Caco-2 (cell line): Measurements from ENCODE around the gene TTLL11. TPM values are rescaled to one million over a fixed set of nuclear protein-coding genes. Genes with fewer than 3 reads are reported as not detected.

Experiments used
- BruUV-seq: library from RNA; stranded (reverse); fragments of 400-500 nt; replicated peaks from 2 replicates; lab custom pipeline; 2021; lab: Mats Ljungman, UMichigan
- CTCF ChIA-PET: fragments of 300-600 bp; sonication (Branson Sonifier 250); formaldehyde crosslinking; loops from one replicate; lab custom pipeline; 2022; ENCODE audit warnings: antibody characterized with exemption; lab: Charles Lee
- POLR2A ChIA-PET: fragments of 300-600 bp; sonication (Branson Sonifier 250); formaldehyde crosslinking; loops from one replicate; lab custom pipeline; 2022; ENCODE audit warnings: antibody characterized with exemption; lab: Charles Lee
- DNase-seq, 2 experiments: peaks; one replicate each; pipeline versions ENCODE4 v3.0.0 to v3.0.0-alpha.2; 2020 to 2022
- H3K27me3 ChIP-seq: replicated peaks from 2 replicates; pipeline ENCODE4 v1.6.0; 2011; ENCODE audit warnings: low read length; ENCODE audit not compliant: control insufficient read depth, insufficient read depth
- H3K36me3 ChIP-seq: 2 replicates; pipeline ENCODE4 v1.5.1; 2011; ENCODE audit warnings: low read length; ENCODE audit not compliant: control insufficient read depth, insufficient read depth
- H3K4me1 ChIP-seq: fragments of 250-450 bp; sonication (Bioruptor Pico); 2 replicates; pipeline ENCODE4 v1.5.1; 2020; ENCODE audit warnings: mild to moderate bottlenecking
- H3K4me3 ChIP-seq: 2 replicates; pipeline ENCODE4 v1.5.1; 2011; ENCODE audit warnings: low read depth, mild to moderate bottlenecking, control low read depth, low read length
- H3K9me3 ChIP-seq: fragments of 250-450 bp; sonication (Bioruptor Pico); 2 replicates; pipeline ENCODE4 v1.5.1; 2020; ENCODE audit warnings: mild to moderate bottlenecking, moderate library complexity
- H3K27ac Mint-ChIP-seq: one replicate; pipeline ENCODE4 v1.8.0; 2022; ENCODE audit warnings: mixed read lengths; ENCODE audit not compliant: unreplicated experiment
- H3K27me3 Mint-ChIP-seq: one replicate; pipeline ENCODE4 v1.8.0; 2022; ENCODE audit warnings: mixed read lengths; ENCODE audit not compliant: insufficient read depth, unreplicated experiment
- H3K36me3 Mint-ChIP-seq: one replicate; pipeline ENCODE4 v1.8.0; 2022; ENCODE audit warnings: mild to moderate bottlenecking, mixed read lengths; ENCODE audit not compliant: insufficient read depth, unreplicated experiment
- H3K4me1 Mint-ChIP-seq: one replicate; pipeline ENCODE4 v1.8.0; 2022; ENCODE audit warnings: low read depth, mixed read lengths; ENCODE audit not compliant: unreplicated experiment
- H3K4me3 Mint-ChIP-seq: one replicate; pipeline ENCODE4 v1.8.0; 2022; ENCODE audit warnings: mild to moderate bottlenecking, moderate library complexity, mixed read lengths; ENCODE audit not compliant: unreplicated experiment
- H3K9me3 Mint-ChIP-seq: one replicate; pipeline ENCODE4 v1.8.0; 2022; ENCODE audit warnings: mixed read lengths; ENCODE audit not compliant: unreplicated experiment
- CTCF ChIP-seq, 2 experiments: fragments of 200-600 bp in 1 of 2; IDR thresholded peaks; 1 replicate in 1 of 2; 2 replicates in 1 of 2; pipeline versions ENCODE4 v1.5.1 to v1.8.0; 2011 to 2022; ENCODE audit warnings: antibody characterized with exemption in 1 of 2, control low read depth in 1 of 2, inconsistent platforms in 1 of 2, low read depth in 1 of 2, low read length in 1 of 2, mild to moderate bottlenecking in 1 of 2, moderate library complexity in 1 of 2; ENCODE audit not compliant: insufficient read depth in 1 of 2, severe bottlenecking in 1 of 2, unreplicated experiment in 1 of 2
- intact Hi-C: fragments of 100-400 bp; cut with micrococcal nuclease; formaldehyde crosslinking; loops from one replicate; pipeline ENCODE4 v1.10.0; 2022; ENCODE audit not compliant: unreplicated experiment
- total RNA-seq: library from RNA; stranded (reverse); gene quantifications from 2 replicates; pipeline ENCODE4 v1.2.3, GENCODE V29; 2022

TTLL11 gene
- total RNA-seq, 1 experiment from 2014 or later: 4.4 TPM

- BruUV-seq: no TSS peak
- no peaks in the 10 kb centered on the region for H3K36me3 ChIP-seq
- no peaks in the 10 kb centered on the region for H3K9me3 Mint-ChIP-seq
- H3K4me1 Mint-ChIP-seq: no peaks in the 10 kb centered on the region
- H3K27me3 Mint-ChIP-seq: no peaks in the 10 kb centered on the region
- ChIA-PET POLR2A (no interaction called here), CTCF (interaction anchor here (0.7 kb wide), 1 partner anchor 164 kb away, joined by 5 read pairs; no protein-coding TSS in a partner anchor)
- no peaks in the 10 kb centered on the region for H3K4me1 ChIP-seq
- no peak overlapping the region for H3K4me3 ChIP-seq
- H3K4me3 Mint-ChIP-seq: no peak overlapping the region
- no peaks in the 10 kb centered on the region for H3K9me3 ChIP-seq
- DNase-seq: no peak
- no peak for TF ChIP-seq CTCF (IDR thresholded peaks at IDR 0.05; ENCODE audit: insufficient read depth in 1 of 2, low read depth in 1 of 2, low read length in 1 of 2, severe bottlenecking in 1 of 2, unreplicated experiment in 1 of 2)
- H3K27me3 ChIP-seq: no peaks in the 10 kb centered on the region
- H3K36me3 Mint-ChIP-seq: no peaks in the 10 kb centered on the region
- intact Hi-C loops: no loop called here
- H3K27ac Mint-ChIP-seq: no peak overlapping the region
Measured at GRCh38 chr9:122065923-122066629, 27.0 kb downstream of the TTLL11 start.

GRCh38 chr9:122060481-122060880 lies 32.6 kb downstream of the TTLL11 start:
- intact Hi-C loops: no loop called here
- CTCF ChIA-PET: no interaction called here
- H3K9me3 ChIP-seq: no peaks in the 10 kb centered on the region
- Mint-ChIP-seq H3K4me1 (no peaks in the 10 kb centered on the region), H3K36me3 (no peaks in the 10 kb centered on the region), H3K4me3 (no peak overlapping the region), H3K27ac (no peak overlapping the region), H3K9me3 (no peaks in the 10 kb centered on the region), H3K27me3 (no peaks in the 10 kb centered on the region)
- BruUV-seq: no TSS peak
- POLR2A ChIA-PET: no interaction called here
- no peaks in the 10 kb centered on the region for H3K36me3 ChIP-seq
- TF ChIP-seq CTCF (IDR thresholded peaks at IDR 0.05; ENCODE audit: insufficient read depth in 1 of 2, low read depth in 1 of 2, low read length in 1 of 2, severe bottlenecking in 1 of 2, unreplicated experiment in 1 of 2): no peak
- no peak for DNase-seq
- no peaks in the 10 kb centered on the region for H3K4me1 ChIP-seq
- no peak overlapping the region for H3K4me3 ChIP-seq
- no peaks in the 10 kb centered on the region for H3K27me3 ChIP-seq

GRCh38 chr9:122059955-122060324 lies 33.2 kb downstream of the TTLL11 start:
- no peak overlapping the region for H3K4me3 Mint-ChIP-seq
- CTCF ChIA-PET: no interaction called here
- Histone ChIP-seq H3K4me1 (no peaks in the 10 kb centered on the region), H3K27me3 (no peaks in the 10 kb centered on the region), H3K36me3 (no peaks in the 10 kb centered on the region), H3K9me3 (no peaks in the 10 kb centered on the region), H3K4me3 (no peak overlapping the region)
- BruUV-seq: no TSS peak
- DNase-seq: no peak
- no peak for TF ChIP-seq CTCF (IDR thresholded peaks at IDR 0.05; ENCODE audit: insufficient read depth in 1 of 2, low read depth in 1 of 2, low read length in 1 of 2, severe bottlenecking in 1 of 2, unreplicated experiment in 1 of 2)
- H3K27me3 Mint-ChIP-seq: no peaks in the 10 kb centered on the region
- POLR2A ChIA-PET: no interaction called here
- H3K36me3 Mint-ChIP-seq: no peaks in the 10 kb centered on the region
- intact Hi-C loops: no loop called here
- no peaks in the 10 kb centered on the region for H3K9me3 Mint-ChIP-seq
- no peak overlapping the region for H3K27ac Mint-ChIP-seq
- no peaks in the 10 kb centered on the region for H3K4me1 Mint-ChIP-seq
